Vagina (tissue), 2 donors: ENCODE measurements around the gene LINGO1. TPM values are rescaled to one million over a fixed set of nuclear protein-coding genes. Genes with fewer than 3 reads are reported as not detected.

Experiments used
- DNase-seq, 2 donors: peaks; one replicate each; pipeline ENCODE4 v3.0.0-alpha.2; 2017; ENCODE audit errors: extremely low spot score in 2 of 2
- H3K27ac ChIP-seq: fragments of 200-600 bp; sonication (generic); one replicate; pipeline ENCODE4 v1.5.1; 2019
- H3K27me3 ChIP-seq: fragments of 200-600 bp; sonication (generic); one replicate; pipeline ENCODE4 v1.5.1; 2019
- H3K36me3 ChIP-seq, 2 donors: fragments of 200-600 bp; sonication (generic); one replicate each; pipeline ENCODE4 v1.5.1; 2017 to 2019
- H3K4me1 ChIP-seq: fragments of 200-600 bp; sonication (generic); one replicate; pipeline ENCODE4 v1.5.1; 2019
- H3K4me3 ChIP-seq, 2 donors: fragments of 200-600 bp; sonication (generic); 1 replicate in 1 of 2; 2 replicates in 1 of 2; pipeline ENCODE4 v1.5.1; 2016 to 2019
- H3K9me3 ChIP-seq: fragments of 200-600 bp; sonication (generic); one replicate; pipeline ENCODE4 v1.5.1; 2019
- POLR2A ChIP-seq, 2 donors: fragments of 450-650 bp; IDR thresholded peaks; one replicate each; pipeline ENCODE4 v1.6.1; 2017; ENCODE audit warnings: antibody characterized with exemption in 2 of 2, mild to moderate bottlenecking in 2 of 2, moderate library complexity in 2 of 2
- POLR2AphosphoS5 ChIP-seq, 2 donors: sonication (generic); formaldehyde crosslinking; IDR thresholded peaks; one replicate each; pipeline ENCODE4 v1.9.0; 2017; ENCODE audit warnings: antibody characterized with exemption in 2 of 2, mild to moderate bottlenecking in 2 of 2, low read depth in 1 of 2; ENCODE audit not compliant: insufficient read depth in 1 of 2
- intact Hi-C: fragments of 100-400 bp; cut with DNase I; formaldehyde crosslinking; loops from one replicate; pipeline ENCODE4 v1.15.1; 2023
- total RNA-seq: library from RNA; depleted of rRNA; stranded (reverse); fragments of >200 nt; gene quantifications from one replicate; pipeline ENCODE4 v1.2.3, GENCODE V29; 2016
- TF ChIP-seq, protein P1 (sequence below), 3 experiments: fragments of 450-650 bp in 2 of 3; fragments of 200-600 bp in 1 of 3; sonication (generic) in 1 of 3; IDR thresholded peaks; one replicate each; pipeline ENCODE4 v1.5.1; 2017 to 2019; ENCODE audit warnings: antibody characterized with exemption in 3 of 3, mild to moderate bottlenecking in 2 of 3, moderate library complexity in 2 of 3

LINGO1 gene
- total RNA-seq, 1 donor from 2014 or later: 4.7 TPM

DNA sequence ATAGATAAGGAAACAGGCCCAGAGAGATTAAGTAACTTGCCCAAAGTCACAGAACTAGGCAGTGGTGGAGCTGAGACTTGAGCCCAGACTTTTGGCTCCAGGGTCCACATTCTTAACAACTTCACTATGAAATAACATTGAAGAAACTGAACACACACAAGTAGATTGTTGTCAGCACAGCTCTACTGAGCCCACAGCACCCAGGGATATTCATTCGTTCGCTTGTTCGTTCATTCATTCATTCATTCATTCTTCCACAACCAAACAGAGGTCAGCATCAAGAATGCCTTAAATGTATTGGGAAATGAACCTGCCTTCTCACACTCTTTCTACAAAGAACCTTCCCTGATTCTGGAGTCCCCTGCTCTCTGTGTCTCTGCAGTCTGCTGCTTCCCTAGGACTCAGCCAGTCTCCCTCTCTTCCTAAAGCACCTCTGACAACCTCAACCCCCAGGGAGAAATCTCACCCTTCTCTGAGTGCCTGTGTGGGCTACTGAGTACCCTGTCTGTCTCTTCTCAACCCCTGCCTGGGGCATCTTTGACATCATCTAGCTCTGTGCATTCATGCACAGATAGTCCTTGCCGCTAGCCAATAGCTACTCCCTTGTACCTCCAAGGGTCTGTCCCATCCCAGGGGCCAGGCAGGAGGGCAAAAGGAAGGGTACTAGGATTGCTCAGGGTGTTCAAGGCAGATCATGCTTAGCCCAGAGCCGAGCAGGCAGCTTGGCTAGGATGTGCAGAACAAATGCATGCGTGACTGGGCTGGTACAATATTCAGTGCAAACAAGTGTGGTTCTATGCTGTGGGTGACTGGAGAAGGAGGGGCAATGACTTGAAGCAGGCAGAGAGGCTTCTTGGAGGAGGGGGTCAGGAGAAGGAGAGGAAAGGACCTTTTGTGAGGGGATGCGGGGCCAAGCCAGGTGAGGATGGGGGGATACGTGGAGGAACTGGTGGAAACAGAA lies 3.4 kb downstream of the LINGO1 start:
- Histone ChIP-seq H3K4me3 (no peak overlapping the region), H3K4me1 (peaks cover 28% of the 10 kb centered on the region), H3K36me3 (no peaks in the 10 kb centered on the region), H3K9me3 (no peaks in the 10 kb centered on the region), H3K27ac (no peak overlapping the region), H3K27me3 (no peaks in the 10 kb centered on the region)
- DNase-seq: no peak
- intact Hi-C loops: no loop called here
- no peak for TF ChIP-seq POLR2A (IDR thresholded peaks at IDR 0.05)
- TF ChIP-seq, protein P1, sequence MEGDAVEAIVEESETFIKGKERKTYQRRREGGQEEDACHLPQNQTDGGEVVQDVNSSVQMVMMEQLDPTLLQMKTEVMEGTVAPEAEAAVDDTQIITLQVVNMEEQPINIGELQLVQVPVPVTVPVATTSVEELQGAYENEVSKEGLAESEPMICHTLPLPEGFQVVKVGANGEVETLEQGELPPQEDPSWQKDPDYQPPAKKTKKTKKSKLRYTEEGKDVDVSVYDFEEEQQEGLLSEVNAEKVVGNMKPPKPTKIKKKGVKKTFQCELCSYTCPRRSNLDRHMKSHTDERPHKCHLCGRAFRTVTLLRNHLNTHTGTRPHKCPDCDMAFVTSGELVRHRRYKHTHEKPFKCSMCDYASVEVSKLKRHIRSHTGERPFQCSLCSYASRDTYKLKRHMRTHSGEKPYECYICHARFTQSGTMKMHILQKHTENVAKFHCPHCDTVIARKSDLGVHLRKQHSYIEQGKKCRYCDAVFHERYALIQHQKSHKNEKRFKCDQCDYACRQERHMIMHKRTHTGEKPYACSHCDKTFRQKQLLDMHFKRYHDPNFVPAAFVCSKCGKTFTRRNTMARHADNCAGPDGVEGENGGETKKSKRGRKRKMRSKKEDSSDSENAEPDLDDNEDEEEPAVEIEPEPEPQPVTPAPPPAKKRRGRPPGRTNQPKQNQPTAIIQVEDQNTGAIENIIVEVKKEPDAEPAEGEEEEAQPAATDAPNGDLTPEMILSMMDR (IDR thresholded peaks at IDR 0.05): no peak
- TF ChIP-seq POLR2AphosphoS5 (IDR thresholded peaks at IDR 0.05; ENCODE audit: insufficient read depth in 1 of 2, low read depth in 1 of 2): no peak

DNA sequence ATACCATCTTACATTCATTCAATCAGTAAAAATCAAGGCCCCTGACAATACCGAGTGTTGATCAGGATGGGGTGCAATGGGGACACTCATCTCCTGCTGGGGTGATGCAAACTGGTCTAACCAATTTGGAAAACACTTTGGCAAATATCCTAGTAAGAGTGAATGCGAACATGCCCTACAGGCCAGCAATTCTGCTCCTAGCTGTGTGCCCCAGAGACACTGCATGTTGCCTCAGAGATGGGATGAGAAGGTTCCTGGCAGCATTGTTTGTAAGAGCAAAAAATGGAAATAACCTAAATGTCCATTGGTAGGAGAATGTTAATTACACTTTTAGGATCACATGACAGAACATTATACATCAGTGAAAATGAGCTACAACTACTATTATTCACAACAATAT lies 4.7 kb downstream of the LINGO1 start:
- intact Hi-C loops: no loop called here
- Histone ChIP-seq H3K36me3 (no peaks in the 10 kb centered on the region), H3K27ac (no peak overlapping the region), H3K4me3 (no peak overlapping the region), H3K4me1 (peaks cover 17% of the 10 kb centered on the region), H3K27me3 (no peaks in the 10 kb centered on the region), H3K9me3 (no peaks in the 10 kb centered on the region)
- TF ChIP-seq POLR2AphosphoS5 (IDR thresholded peaks at IDR 0.05; ENCODE audit: insufficient read depth in 1 of 2, low read depth in 1 of 2) (no peak), POLR2A (IDR thresholded peaks at IDR 0.05) (no peak)
- TF ChIP-seq, protein P1 (IDR thresholded peaks at IDR 0.05): no peak
- DNase-seq: no peak

DNA sequence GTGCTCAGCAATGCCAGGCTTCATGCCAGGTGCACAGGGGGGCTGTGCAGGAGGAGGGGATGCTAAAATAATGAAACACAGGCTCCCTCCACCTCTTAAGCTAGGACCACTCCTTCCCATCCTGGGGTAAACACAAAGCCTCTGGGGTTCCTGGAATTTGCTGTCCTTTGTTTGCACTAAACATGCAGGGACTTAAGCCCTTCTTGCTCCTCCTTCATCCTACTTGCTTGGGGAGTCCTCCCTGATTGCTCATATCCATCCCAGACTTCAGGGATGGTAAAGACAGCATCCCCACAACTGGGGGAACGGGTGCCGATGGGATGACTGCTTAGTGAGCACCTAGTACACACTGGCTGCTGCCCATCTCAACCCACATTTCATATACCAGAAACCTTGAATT lies 5.1 kb downstream of the LINGO1 start:
- H3K27ac ChIP-seq: no peak overlapping the region
- H3K4me1 ChIP-seq: peaks cover 14% of the 10 kb centered on the region
- no peaks in the 10 kb centered on the region for H3K27me3 ChIP-seq
- intact Hi-C loops: no loop called here
- H3K9me3 ChIP-seq: no peaks in the 10 kb centered on the region
- TF ChIP-seq POLR2AphosphoS5 (IDR thresholded peaks at IDR 0.05; ENCODE audit: insufficient read depth in 1 of 2, low read depth in 1 of 2) (no peak), POLR2A (IDR thresholded peaks at IDR 0.05) (no peak)
- TF ChIP-seq, protein P1 (IDR thresholded peaks at IDR 0.05): no peak
- no peak overlapping the region for H3K4me3 ChIP-seq
- H3K36me3 ChIP-seq: no peaks in the 10 kb centered on the region
- no peak for DNase-seq

DNA sequence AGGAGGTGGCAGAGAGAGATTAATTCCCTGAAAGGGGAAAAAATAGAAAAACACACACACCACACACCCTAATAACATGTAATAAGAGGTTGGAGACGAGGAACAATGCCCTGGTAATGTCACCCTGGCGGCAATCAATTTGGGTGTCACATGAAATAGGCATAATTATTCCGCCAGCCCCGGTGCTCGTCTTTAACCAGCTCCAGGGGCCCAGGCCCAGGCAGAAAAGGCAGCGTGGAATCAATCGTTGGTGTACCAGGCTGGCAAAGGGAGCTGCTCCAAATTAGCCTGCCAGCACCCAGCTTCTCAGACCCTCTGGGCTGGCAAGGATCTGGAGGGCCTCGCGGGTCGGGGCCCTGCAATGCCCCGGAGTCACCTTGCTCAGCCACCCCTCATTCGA lies 5.6 kb downstream of the LINGO1 start:
- Histone ChIP-seq H3K4me3 (no peak overlapping the region), H3K9me3 (no peaks in the 10 kb centered on the region)
- intact Hi-C loops: no loop called here

More for the DNA sequence above, 5.6 kb downstream of the LINGO1 start:
- H3K27ac ChIP-seq: no peak overlapping the region
- no peaks in the 10 kb centered on the region for H3K36me3 ChIP-seq
- DNase-seq: no peak
- H3K4me1 ChIP-seq: peaks cover 12% of the 10 kb centered on the region
- TF ChIP-seq, protein P1 (IDR thresholded peaks at IDR 0.05): no peak
- TF ChIP-seq POLR2A (IDR thresholded peaks at IDR 0.05) (no peak), POLR2AphosphoS5 (IDR thresholded peaks at IDR 0.05; ENCODE audit: insufficient read depth in 1 of 2, low read depth in 1 of 2) (no peak)
- H3K27me3 ChIP-seq: no peaks in the 10 kb centered on the region
